ENCODE results near the gene SSRP1.
"Not testable (repeated sequence)": the region's sequence is repeated elsewhere in the genome, so short reads cannot be mapped to it uniquely, and the experiment has no call there.

SSRP1 gene

DNA sequence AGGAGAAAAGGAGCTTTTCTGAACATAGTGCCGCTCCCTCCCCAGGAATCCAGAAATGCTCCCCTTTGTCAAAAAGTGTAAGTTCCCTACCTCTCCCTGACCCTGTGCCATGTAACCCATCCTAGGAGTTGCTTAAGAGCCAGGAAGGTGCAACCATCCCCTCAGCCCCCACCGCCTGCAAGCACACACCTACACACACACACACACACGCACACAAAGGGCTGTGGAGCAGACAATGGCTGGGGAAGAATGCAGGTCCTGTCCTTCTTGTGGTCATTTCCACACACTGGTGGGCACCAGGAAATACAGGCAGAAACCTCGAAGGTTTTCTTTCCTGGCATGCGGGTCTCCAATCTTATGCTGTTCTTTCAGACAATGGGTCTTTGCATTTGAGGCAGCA is 3.6 kb upstream of the SSRP1 start:
- H3K9me3 Mint-ChIP-seq, result no peaks in the 10 kb centered on the region
- ATAC-seq (replicated peaks) (no peak), DNase-seq (no peak)
- H3K36me3 Mint-ChIP-seq, result peaks cover 3 to 6% of the 10 kb centered on the region in 2 donors
- no peak overlapping the region for H3K27ac Mint-ChIP-seq
- no peak overlapping the region for H3K4me3 Mint-ChIP-seq
- peaks cover 14 to 19% of the 10 kb centered on the region in 2 donors for H3K4me1 Mint-ChIP-seq
- peaks cover 0 to 15% of the 10 kb centered on the region in 2 donors for H3K27me3 Mint-ChIP-seq

DNA sequence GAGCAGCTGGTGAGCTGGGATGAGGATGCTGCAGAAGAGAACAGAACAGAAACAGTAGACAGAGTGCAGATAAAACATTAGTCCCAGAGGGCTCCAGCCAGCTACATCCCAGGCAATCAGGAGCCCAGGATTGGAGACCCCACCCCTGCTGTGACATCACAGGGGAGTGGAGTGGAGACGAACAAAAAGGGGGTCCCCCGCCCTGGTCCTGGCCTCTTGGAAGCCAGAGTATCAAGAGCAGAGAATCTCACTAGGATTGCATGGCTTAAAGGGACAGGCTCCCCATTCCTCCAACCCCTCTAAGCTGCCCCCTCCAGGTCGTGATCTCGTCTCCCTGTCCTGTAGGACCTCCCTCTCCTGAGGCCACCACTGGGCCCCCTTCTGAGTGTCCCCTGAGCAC is 2.5 kb upstream of the SSRP1 start, which contains the start of gene P2RX3:
Gene P2RX3, plus strand, starts transcription at position 211 of the 400 bp plus-strand sequence. CDS start 199 bp downstream, outside the sequence.
- H3K9me3 Mint-ChIP-seq, result no peaks in the 10 kb centered on the region
- DNase-seq (no peak), ATAC-seq (replicated peaks) (no peak)
- H3K4me1 Mint-ChIP-seq, result peaks cover 21 to 26% of the 10 kb centered on the region in 2 donors
- peaks cover 0 to 15% of the 10 kb centered on the region in 2 donors for H3K27me3 Mint-ChIP-seq
- H3K4me3 Mint-ChIP-seq, result no peak within 1 kb of the TSS
- H3K27ac Mint-ChIP-seq, result peak within 1 kb of the TSS; percentile 3
- peaks cover 12 to 15% of the 10 kb centered on the region in 2 donors for H3K36me3 Mint-ChIP-seq

DNA sequence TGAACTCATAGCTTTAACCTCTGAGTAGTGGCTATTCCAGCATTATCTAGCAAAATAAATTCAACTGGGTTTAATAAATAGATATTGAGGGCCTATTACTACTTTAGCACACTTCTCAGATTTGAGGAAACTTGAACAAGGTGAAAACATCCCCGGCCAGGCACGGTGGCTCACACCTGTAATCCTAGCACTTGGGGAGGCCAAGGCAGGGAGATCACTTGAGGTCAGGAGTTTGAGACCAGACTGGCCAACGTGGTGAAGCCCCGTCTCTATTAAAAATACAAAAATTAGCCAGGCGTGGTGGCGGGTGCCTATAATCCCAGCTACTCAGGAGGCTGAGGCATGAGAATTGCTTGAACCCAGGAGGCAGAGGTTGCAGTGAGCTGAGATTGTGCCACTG is 1.2 kb upstream of the SSRP1 start:
- Mint-ChIP-seq H3K27me3 (peaks cover 0 to 11% of the 10 kb centered on the region in 2 donors), H3K36me3 (peaks cover 13 to 26% of the 10 kb centered on the region in 2 donors), H3K27ac (peak overlapping the region; percentile 100), H3K4me3 (peak overlapping the region in 1 of 2 donors; percentile 99), H3K4me1 (peaks cover 21 to 26% of the 10 kb centered on the region in 2 donors)
- not testable (repeated sequence) for DNase-seq; H3K9me3 Mint-ChIP-seq; ATAC-seq (replicated peaks)

DNA sequence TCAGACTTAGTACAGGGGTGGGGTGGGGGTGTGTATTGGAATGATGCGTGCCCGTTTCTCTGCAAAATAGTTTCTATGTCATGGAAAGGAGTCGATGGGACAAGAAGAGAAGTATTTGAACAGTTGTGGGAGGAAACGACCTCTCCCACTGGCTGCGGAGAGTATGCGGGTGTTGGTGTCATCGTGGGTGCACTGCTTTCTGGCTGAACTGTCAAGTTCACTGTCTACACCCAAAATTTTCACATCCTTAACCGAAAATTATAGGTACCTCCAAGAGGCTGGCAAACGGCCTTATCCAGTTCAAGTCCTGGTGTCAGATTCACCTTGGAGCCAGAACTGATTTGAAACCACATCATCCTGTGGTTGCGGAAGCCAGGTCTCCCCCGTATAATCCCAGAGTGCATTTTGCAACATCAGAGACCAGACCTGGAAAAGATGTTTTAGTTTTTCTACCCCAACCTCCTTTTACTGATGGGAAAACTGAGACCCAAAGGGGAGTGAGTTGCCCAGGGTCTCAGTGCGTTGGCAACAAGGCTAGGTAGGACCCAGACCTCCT is 497 bp upstream of the SSRP1 start:
- Mint-ChIP-seq H3K27me3 (peaks cover 0 to 11% of the 10 kb centered on the region in 2 donors), H3K4me3 (peak overlapping the region; percentile 93 to 99), H3K9me3 (no peaks in the 10 kb centered on the region), H3K27ac (peak overlapping the region; percentile 100), H3K4me1 (peaks cover 24 to 26% of the 10 kb centered on the region in 2 donors), H3K36me3 (peaks cover 17 to 33% of the 10 kb centered on the region in 2 donors)
- ATAC-seq (replicated peaks), result peak; percentile 15 to 18
- no peak for DNase-seq

DNA sequence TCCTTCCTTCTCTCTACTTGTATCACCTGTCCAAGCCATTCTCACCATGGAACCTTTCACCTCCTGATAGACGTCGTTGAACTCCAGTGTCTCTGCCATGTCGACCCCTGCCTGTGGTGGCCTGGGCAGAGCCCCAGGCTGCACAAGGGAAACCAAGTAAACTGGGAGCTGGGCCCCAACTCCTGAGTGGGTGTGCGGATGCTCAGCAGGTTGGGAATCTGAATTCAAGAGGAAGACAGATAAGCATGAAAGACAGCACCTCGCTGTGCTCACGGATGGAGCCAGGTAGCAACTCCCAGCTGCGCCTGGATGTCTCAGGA is 709 bp downstream of the SSRP1 start:
- H3K9me3 Mint-ChIP-seq, result no peaks in the 10 kb centered on the region
- H3K27me3 Mint-ChIP-seq, result peaks cover 0 to 1% of the 10 kb centered on the region in 2 donors
- no peak for ATAC-seq (replicated peaks)
- peak overlapping the region; percentile 100 for H3K27ac Mint-ChIP-seq
- peaks cover 29 to 45% of the 10 kb centered on the region in 2 donors for H3K36me3 Mint-ChIP-seq
- H3K4me1 Mint-ChIP-seq, result peaks cover 36% of the 10 kb centered on the region in 2 donors
- no peak for DNase-seq
- H3K4me3 Mint-ChIP-seq, result peak overlapping the region; percentile 93 to 99

DNA sequence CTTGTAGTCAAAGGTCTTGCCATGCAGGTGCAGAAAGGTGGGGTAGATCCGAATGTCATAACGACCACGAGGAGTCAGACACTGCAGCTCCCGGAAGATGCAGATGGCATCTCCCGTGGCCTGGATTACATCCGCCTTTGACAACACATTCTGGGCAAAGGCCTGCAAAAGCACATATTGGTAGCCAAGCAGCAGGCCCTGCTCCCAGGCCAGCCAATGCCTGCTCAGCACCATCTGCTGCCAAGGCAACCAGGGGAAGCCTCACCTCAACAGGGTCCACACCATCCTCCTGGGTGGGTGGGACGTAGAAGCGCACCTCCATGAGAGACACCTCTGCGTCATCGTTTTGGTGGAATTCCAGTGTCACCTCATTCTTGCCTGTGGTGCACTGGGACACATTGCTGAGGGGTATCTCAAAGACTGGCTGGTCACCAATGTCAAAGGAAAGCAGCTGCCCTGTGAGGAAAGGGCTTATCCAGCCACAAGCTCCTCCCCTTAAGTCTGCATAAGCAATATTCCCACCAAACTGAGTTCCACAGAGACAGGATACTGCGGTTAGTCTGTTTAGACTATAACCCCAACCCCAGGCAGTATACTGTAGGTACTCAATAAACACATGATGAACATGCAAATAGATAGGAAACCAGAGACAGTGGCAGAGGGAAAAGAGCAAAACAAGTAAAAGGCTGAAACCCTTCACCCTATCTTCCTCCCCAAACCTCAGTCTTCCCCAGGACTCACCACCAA is 2.8 kb downstream of the SSRP1 start:
- Mint-ChIP-seq H3K9me3 (no peaks in the 10 kb centered on the region), H3K27me3 (no peaks in the 10 kb centered on the region), H3K4me3 (no peak overlapping the region), H3K36me3 (peaks cover 41 to 66% of the 10 kb centered on the region in 2 donors), H3K27ac (no peak overlapping the region), H3K4me1 (peaks cover 41 to 42% of the 10 kb centered on the region in 2 donors)
- ATAC-seq (replicated peaks) (no peak), DNase-seq (no peak)

DNA sequence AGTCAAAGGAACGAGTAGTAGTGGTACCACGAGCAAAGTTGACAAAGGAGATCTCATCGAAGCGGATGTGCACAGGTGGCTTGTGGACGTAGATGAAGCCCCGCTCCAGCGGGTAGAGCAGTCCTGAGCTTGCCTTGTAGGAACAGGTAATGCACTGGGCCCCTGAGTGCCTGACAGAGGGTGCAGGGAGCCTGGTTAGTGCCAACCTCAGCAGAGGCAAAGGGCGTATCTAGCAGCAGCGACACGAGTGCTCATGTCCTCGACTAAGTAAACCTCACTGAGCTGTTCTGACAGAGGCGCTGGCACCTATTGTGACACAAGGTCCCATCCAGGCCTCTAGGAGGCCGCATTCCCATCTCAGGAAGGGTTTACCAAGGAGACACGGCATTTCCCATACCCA is 4.0 kb downstream of the SSRP1 start:
- ATAC-seq (replicated peaks) (no peak), DNase-seq (no peak)
- Mint-ChIP-seq H3K4me3 (no peak overlapping the region), H3K36me3 (peaks cover 50 to 78% of the 10 kb centered on the region in 2 donors), H3K4me1 (peaks cover 44 to 46% of the 10 kb centered on the region in 2 donors), H3K27ac (no peak overlapping the region), H3K9me3 (no peaks in the 10 kb centered on the region), H3K27me3 (no peaks in the 10 kb centered on the region)

DNA sequence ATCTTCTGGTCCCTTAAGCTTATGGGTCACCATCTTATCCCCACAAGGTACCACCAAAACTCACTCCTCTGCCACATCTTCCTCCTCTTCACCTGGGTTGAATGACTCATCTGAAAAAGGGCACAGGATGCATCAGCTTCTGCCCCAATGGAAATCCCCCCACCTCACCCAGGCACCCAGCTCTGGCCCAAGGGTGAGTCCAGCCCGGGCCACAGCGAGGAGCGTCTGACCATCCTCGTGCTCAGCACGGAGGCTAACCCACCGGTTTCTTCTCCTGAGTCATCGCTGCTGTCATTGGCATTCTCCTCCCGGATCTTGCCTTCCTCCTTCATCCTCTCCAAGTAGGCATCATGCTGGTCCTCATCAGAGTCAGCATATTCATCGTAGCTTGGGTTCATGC is 5.7 kb downstream of the SSRP1 start:
- DNase-seq (no peak), ATAC-seq (replicated peaks) (peak in 1 of 2 donors; percentile 32)
- Mint-ChIP-seq H3K36me3 (peaks cover 60 to 91% of the 10 kb centered on the region in 2 donors), H3K9me3 (no peaks in the 10 kb centered on the region), H3K4me3 (peak overlapping the region in 1 of 2 donors; percentile 28), H3K27me3 (no peaks in the 10 kb centered on the region), H3K27ac (peak overlapping the region; percentile 33), H3K4me1 (peaks cover 48 to 54% of the 10 kb centered on the region in 2 donors)

DNA sequence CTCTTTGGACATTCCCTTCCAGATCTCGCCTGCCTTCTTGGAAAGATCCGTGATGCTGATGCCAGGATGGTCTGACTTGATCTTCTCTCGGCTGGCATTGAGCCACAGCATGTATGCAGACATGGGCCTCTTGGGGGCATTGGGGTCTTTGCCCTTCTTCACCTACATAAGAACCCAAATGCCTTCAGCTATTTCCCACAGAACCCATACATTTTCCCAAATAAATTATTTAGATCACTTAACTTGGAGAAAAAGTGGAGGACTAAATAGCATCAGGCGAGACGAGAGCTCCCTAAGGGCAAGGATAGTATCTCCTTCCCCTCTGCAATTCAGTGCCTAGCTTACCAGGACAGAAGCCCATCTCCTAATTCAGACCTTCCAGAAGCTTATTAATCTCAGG is 8.0 kb downstream of the SSRP1 start:
- H3K4me1 Mint-ChIP-seq, result peaks cover 48 to 53% of the 10 kb centered on the region in 2 donors
- no peaks in the 10 kb centered on the region for H3K27me3 Mint-ChIP-seq
- no peaks in the 10 kb centered on the region for H3K9me3 Mint-ChIP-seq
- H3K27ac Mint-ChIP-seq, result peak overlapping the region; percentile 3
- ATAC-seq (replicated peaks), result no peak
- no peak overlapping the region for H3K4me3 Mint-ChIP-seq
- H3K36me3 Mint-ChIP-seq, result peaks cover 47 to 72% of the 10 kb centered on the region in 2 donors
- no peak for DNase-seq

DNA sequence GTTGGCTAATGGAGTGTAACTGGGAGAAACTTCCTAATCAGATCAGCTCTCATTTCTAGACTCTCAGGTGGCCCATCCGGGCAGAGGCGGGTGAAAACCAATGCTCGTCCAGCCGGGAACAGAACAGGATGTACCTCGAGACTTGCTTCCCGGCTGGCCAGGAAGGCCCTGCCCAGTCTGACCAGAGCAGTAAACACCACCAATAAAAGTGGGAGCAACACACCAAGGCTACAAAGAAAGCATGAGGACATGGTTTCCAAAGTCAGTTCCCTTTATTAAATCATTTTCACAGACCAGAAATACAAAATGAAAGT is 10.0 kb downstream of the SSRP1 start:
- no peak for DNase-seq
- Mint-ChIP-seq H3K36me3 (peaks cover 40 to 53% of the 10 kb centered on the region in 2 donors), H3K27ac (peak overlapping the region; percentile 98)

DNA sequence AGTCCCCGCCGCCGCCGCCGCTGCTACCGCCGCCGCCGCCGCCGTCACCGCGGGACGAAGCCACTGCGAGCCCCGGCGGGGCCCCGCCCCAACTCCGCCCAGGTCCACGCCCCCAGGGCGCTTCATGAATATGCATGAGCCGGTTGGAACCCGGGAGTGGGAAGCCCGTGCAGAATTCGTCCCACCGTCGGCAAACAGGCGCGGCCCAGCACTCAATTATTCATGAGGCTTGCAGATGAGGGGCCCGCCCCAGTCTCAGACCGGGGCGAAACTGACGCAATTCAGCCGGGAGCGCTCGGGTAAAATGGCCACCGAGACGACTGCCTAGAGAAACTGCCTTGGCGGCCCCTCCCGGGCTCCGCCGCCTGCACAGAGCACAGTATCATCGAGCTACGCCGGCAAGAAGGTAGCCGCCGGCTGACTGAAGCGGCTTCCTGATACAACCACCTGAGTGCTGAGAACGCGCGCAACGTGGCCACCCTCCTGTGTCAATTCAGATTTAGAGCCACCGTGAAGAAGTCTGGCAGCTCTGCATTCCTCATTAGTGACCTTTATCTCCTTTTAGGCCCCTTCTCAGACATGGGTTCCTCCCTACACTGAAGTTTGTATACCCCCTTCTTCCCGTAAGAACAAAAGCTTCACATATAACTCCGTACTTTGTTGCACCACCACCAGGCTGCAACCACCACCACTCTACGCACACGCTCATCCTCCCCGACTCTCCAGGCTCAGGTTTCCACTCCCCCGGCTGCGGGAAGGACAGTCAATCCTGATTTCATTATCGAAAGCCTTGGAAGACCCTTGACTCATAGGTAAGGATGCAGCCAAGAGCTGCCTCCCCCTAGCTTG is 10.6 kb downstream of the SSRP1 start, which contains the start of gene TNKS1BP1:
Gene TNKS1BP1, minus strand, starts transcription at position 67 of the 849 bp plus-strand sequence. CDS start 3,067 bp downstream, outside the sequence.
- peaks cover 34 to 48% of the 10 kb centered on the region in 2 donors for H3K36me3 Mint-ChIP-seq

More for the DNA sequence above, 10.0 kb downstream of the SSRP1 start:
- ATAC-seq (replicated peaks), result no peak
- peak overlapping the region; percentile 82 to 89 for H3K4me3 Mint-ChIP-seq
- H3K27me3 Mint-ChIP-seq, result no peaks in the 10 kb centered on the region
- peaks cover 47 to 55% of the 10 kb centered on the region in 2 donors for H3K4me1 Mint-ChIP-seq
- H3K9me3 Mint-ChIP-seq, result no peaks in the 10 kb centered on the region

DNA sequence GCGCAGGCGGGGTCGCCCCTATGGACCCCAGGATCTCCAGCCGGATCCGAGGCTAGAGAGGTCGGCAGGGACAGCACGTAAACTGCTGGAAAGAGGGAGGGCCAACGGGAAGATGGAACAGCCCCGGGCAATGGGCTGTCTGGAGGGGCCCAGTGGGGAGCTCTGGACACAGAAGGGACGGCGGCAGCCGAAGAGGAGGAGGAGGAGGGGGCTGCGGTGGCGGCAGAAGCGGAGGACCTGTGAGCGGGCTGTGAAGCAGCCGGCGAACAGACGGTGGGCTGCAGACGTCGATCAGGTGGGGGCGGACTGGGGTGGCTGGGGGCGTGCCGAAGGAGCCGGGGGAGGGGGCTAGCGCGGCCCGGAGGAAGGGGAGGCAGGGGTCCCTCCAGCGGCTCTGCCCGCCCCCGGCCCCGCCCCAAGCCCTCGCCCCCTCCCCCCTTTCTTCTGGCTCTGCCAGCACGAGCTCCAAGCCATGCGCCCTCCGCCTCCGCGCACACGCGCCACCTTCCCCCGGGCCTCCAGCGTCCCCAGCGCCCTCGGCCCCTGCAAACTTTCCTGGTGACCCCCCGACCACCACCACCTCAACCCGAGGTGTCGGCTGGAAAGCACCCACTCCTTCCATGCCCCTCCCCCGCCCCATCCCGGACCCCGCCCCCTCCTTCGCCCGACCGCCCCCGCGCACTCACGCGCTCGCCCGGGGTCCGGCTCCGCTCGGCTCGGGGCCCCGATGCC is 11.4 kb downstream of the SSRP1 start:
- Mint-ChIP-seq H3K4me3 (peak overlapping the region; percentile 90 to 91), H3K9me3 (no peaks in the 10 kb centered on the region), H3K4me1 (peaks cover 36 to 43% of the 10 kb centered on the region in 2 donors), H3K27ac (peak overlapping the region; percentile 83), H3K27me3 (no peaks in the 10 kb centered on the region), H3K36me3 (peaks cover 30 to 40% of the 10 kb centered on the region in 2 donors)
- DNase-seq, result peak; percentile 15
- peak; percentile 17 for ATAC-seq (replicated peaks)

More for the DNA sequence above, 10.6 kb downstream of the SSRP1 start, which contains the start of gene TNKS1BP1:
- Mint-ChIP-seq H3K27me3 (no peaks in the 10 kb centered on the region), H3K9me3 (no peaks in the 10 kb centered on the region), H3K27ac (peak within 1 kb of the TSS; percentile 98), H3K4me1 (peaks cover 42 to 49% of the 10 kb centered on the region in 2 donors), H3K4me3 (peak within 1 kb of the TSS; percentile 90 to 91)
- peak; percentile 90 to 91 for ATAC-seq (replicated peaks)
- DNase-seq, result peak; percentile 87

DNA sequence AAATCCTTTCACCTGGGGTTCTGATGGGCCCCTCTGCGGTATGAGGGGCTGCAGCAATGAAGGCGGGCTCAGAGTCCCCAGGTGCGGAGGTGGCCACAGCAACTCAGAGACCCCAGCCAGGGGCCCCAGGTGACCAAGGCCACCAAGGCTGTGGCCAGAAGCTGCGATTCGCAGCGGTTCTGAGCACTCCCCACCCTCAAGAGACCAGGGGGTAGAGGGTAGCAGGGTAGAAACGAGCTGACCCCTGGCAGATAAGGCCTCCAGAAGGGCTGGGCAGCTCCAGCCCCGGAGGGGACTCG is 11.9 kb downstream of the SSRP1 start:
- H3K4me1 Mint-ChIP-seq, result peaks cover 38 to 43% of the 10 kb centered on the region in 2 donors
- H3K9me3 Mint-ChIP-seq, result no peaks in the 10 kb centered on the region
- DNase-seq (no peak), ATAC-seq (replicated peaks) (no peak)
- no peaks in the 10 kb centered on the region for H3K27me3 Mint-ChIP-seq
- H3K36me3 Mint-ChIP-seq, result peaks cover 32 to 39% of the 10 kb centered on the region in 2 donors
- peak overlapping the region; percentile 76 for H3K27ac Mint-ChIP-seq
- H3K4me3 Mint-ChIP-seq, result peak overlapping the region; percentile 90 to 91
